Hematopoietic multipotent progenitor cell treated with erythropoietin and hydrocortisone succinate and interleukin-3 and kit ligand, for 4 days (in vitro differentiated cells): Measurements from ENCODE around the gene C11orf54.
A peak's percentile ranks its signal among the peaks of the same experiment; 100 is the strongest.
"Not testable (repeated sequence)": the region's sequence is repeated elsewhere in the genome, so short reads cannot be mapped to it uniquely, and the experiment has no call there.

ENCODE experiments used
- DNase-seq: peaks from one replicate; pipeline ENCODE4 v3.0.0-alpha.2; 2015

Gene C11orf54

GRCh38 chr11:93735627-93736026 is 5.8 kb upstream of the C11orf54 start:
- DNase-seq: no peak

GRCh38 chr11:93736129-93736528 is 5.3 kb upstream of the C11orf54 start:
- no peak for DNase-seq

- DNase-seq: peak; percentile 46
Observed at GRCh38 chr11:93737904-93738612, 3.4 kb upstream of the C11orf54 start.

GRCh38 chr11:93738647-93739081 is 2.8 kb upstream of the C11orf54 start:
- no peak for DNase-seq

GRCh38 chr11:93740031-93740729 is 1.3 kb upstream of the C11orf54 start:
- peak; percentile 53 for DNase-seq

GRCh38 chr11:93740730-93741093 is 760 bp upstream of the C11orf54 start:
- DNase-seq: peak; percentile 87

GRCh38 chr11:93741882-93742226 is 382 bp downstream of the C11orf54 start:
- DNase-seq: no peak

GRCh38 chr11:93743291-93743690 is 1.8 kb downstream of the C11orf54 start:
- no peak for DNase-seq

- no peak for DNase-seq
Observed at GRCh38 chr11:93744669-93745004, 3.2 kb downstream of the C11orf54 start.

GRCh38 chr11:93745005-93745755 is 3.7 kb downstream of the C11orf54 start:
- DNase-seq: peak; percentile 85

- DNase-seq: no peak
Observed at GRCh38 chr11:93746101-93746500, 4.6 kb downstream of the C11orf54 start.

- DNase-seq: no peak
Observed at GRCh38 chr11:93747122-93747521, 5.7 kb downstream of the C11orf54 start.

- DNase-seq: no peak
Observed at GRCh38 chr11:93751001-93751400, 9.5 kb downstream of the C11orf54 start.

- DNase-seq: no peak
Observed at GRCh38 chr11:93753241-93753640, 11.8 kb downstream of the C11orf54 start.

- DNase-seq: no peak
Observed at GRCh38 chr11:93756748-93757147, 15.3 kb downstream of the C11orf54 start.

GRCh38 chr11:93757301-93757700 is 15.8 kb downstream of the C11orf54 start:
- no peak for DNase-seq

GRCh38 chr11:93757924-93758865 is 16.7 kb downstream of the C11orf54 start:
- DNase-seq: no peak

GRCh38 chr11:93759123-93759522 is 17.7 kb downstream of the C11orf54 start:
- DNase-seq: not testable (repeated sequence)

- no peak for DNase-seq
Observed at GRCh38 chr11:93761910-93762309, 20.4 kb downstream of the C11orf54 start.

- DNase-seq: no peak
Observed at GRCh38 chr11:93765551-93765950, 24.1 kb downstream of the C11orf54 start.

GRCh38 chr11:93766504-93766903 is 25.0 kb downstream of the C11orf54 start:
- no peak for DNase-seq

- DNase-seq: no peak
Observed at GRCh38 chr11:93767018-93767417, 25.5 kb downstream of the C11orf54 start.

- no peak for DNase-seq
Observed at GRCh38 chr11:93770160-93770559, 28.7 kb downstream of the C11orf54 start.
